HG03108 (cell line): ENCODE measurements around the gene DLD.

ENCODE experiments used
- ATAC-seq: cut with Tn5 transposase; IDR thresholded peaks from one replicate; pipeline ENCODE4 v1.9.1; 2021; ENCODE audit warnings: moderate library complexity; ENCODE audit not compliant: unreplicated experiment

The DLD gene

DNA sequence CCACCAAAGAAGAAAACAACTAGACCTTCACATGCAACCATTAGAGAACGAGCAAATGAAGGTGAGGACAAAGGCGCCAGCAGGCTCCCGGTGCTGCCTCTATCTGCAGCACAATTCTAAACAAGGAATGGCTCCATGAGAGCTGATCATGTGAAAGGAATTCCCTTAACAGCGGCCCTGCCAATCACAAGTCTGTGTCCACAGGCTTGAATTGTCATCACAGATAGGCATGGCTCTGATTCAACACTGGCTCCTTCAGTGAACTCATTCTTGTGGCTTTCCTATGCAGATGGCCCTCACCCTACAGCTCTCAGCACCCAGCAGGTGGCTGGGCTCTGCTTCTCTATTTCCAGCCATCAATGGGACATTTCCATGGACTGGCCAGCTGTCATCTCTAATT lies 75.7 kb downstream of the DLD start:
- ATAC-seq, result no peak

DNA sequence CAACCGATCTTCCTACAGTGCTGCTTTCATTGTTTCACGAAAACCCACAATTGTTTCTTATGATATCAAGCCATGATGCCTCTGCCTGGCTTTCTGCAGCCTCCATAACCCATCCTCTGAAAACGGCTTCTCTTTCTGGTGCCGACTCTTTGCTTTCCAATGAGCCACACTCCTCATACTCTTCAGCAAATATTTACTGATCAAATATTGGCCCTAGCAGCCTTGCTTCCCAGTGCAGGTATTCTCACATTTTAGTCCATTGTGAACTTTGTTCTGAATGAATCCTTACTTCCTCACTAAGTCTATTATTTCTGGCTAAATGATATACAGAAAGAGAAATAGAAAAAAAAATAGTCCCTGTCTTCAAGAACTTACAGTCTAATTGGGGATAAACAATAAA lies 76.4 kb downstream of the DLD start:
- no peak for ATAC-seq

DNA sequence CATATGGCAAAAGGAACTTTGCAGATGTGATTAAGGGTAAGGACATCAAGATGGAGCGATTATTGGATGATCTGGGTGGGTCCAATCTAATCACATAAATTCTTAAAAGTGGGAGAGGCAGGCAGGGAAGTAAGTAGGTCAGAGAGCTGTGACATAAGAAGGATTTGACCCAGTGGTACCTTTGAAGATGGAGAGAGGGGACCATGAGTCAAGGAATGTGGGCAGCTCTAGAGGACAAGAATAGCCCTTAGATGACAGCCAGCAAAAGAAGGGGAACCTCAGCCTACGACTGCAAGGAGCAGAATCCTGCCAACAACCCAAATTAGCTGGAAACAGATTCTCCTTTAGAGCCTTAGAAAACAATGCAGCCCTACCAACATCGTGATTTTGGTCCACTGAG lies 77.5 kb downstream of the DLD start:
- no peak for ATAC-seq

DNA sequence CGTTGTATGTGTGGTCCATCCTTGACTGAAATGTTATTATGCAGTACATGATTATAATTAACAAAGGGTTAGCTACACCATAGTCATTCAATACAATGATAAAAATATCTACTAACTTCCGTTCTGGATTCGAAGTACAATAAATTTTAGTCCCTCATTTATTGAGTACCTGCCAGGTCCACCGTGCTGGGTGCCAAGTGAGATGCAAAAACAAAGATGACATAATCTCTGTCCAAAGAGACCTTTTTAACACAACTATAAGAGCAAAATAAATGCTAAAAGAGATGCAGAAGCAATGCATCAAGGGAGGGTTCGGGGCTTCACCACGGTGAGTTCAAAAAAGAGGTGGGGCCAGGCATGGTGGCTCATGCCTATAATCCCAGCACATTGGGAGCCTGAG lies 78.9 kb downstream of the DLD start:
- no peak for ATAC-seq
